ENCODE results near the gene ELP5.
A peak's percentile ranks its signal among the peaks of the same experiment; 100 is the strongest.

DNA sequence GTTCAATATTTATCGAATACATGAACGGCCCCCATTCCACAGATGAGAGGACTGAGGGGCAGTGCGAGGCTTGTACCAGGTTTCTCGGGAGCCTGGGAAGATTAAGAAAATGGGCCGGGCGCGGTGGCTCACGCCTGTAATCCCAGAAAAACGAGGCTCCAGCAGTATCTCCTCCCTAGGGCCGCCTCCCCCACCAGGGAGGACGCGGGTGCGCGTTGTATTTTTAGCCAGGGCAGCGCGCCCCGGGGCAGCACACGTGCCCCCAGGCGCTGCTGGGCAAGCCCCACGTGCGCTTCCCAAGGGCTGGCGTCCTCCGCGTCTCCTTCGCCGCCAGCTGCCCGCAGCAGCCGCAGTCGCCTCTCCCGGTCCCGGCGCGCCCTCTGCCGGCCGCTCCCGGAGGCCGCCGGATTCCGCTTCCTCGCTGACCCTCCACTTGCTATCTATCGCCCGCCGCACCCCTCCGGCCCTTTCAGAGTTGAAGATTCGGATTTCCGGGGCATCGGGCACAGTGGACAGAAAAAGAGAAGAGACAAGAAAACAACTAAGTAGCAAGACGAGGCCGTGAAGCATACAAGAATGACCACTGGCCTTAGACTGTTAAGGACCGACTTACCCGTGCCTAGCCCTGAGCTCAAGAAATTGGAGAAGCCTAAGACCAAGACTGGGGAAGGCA, 44.3 kb downstream of the ELP5 start:
- TF ChIP-seq POLR2AphosphoS5 (IDR thresholded peaks at IDR 0.05; ENCODE audit: low read depth) (no peak), SPI1 (IDR thresholded peaks at IDR 0.05; ENCODE audit: borderline replicate concordance, low read depth) (no peak), GABPA (IDR thresholded peaks at IDR 0.05; ENCODE audit: low read depth) (no peak)
- TF ChIP-seq, protein P1, sequence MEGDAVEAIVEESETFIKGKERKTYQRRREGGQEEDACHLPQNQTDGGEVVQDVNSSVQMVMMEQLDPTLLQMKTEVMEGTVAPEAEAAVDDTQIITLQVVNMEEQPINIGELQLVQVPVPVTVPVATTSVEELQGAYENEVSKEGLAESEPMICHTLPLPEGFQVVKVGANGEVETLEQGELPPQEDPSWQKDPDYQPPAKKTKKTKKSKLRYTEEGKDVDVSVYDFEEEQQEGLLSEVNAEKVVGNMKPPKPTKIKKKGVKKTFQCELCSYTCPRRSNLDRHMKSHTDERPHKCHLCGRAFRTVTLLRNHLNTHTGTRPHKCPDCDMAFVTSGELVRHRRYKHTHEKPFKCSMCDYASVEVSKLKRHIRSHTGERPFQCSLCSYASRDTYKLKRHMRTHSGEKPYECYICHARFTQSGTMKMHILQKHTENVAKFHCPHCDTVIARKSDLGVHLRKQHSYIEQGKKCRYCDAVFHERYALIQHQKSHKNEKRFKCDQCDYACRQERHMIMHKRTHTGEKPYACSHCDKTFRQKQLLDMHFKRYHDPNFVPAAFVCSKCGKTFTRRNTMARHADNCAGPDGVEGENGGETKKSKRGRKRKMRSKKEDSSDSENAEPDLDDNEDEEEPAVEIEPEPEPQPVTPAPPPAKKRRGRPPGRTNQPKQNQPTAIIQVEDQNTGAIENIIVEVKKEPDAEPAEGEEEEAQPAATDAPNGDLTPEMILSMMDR (IDR thresholded peaks at IDR 0.05; ENCODE audit: insufficient read depth, low read length), result peak; percentile 3
- TF ChIP-seq, protein P2, sequence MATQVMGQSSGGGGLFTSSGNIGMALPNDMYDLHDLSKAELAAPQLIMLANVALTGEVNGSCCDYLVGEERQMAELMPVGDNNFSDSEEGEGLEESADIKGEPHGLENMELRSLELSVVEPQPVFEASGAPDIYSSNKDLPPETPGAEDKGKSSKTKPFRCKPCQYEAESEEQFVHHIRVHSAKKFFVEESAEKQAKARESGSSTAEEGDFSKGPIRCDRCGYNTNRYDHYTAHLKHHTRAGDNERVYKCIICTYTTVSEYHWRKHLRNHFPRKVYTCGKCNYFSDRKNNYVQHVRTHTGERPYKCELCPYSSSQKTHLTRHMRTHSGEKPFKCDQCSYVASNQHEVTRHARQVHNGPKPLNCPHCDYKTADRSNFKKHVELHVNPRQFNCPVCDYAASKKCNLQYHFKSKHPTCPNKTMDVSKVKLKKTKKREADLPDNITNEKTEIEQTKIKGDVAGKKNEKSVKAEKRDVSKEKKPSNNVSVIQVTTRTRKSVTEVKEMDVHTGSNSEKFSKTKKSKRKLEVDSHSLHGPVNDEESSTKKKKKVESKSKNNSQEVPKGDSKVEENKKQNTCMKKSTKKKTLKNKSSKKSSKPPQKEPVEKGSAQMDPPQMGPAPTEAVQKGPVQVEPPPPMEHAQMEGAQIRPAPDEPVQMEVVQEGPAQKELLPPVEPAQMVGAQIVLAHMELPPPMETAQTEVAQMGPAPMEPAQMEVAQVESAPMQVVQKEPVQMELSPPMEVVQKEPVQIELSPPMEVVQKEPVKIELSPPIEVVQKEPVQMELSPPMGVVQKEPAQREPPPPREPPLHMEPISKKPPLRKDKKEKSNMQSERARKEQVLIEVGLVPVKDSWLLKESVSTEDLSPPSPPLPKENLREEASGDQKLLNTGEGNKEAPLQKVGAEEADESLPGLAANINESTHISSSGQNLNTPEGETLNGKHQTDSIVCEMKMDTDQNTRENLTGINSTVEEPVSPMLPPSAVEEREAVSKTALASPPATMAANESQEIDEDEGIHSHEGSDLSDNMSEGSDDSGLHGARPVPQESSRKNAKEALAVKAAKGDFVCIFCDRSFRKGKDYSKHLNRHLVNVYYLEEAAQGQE (IDR thresholded peaks at IDR 0.05; ENCODE audit: insufficient replicate concordance, low read depth), result no peak
